GM12873 (cell line): ENCODE data around the gene VMP1.

Source experiments
- CTCF ChIP-seq: IDR thresholded peaks from 2 replicates; pipeline ENCODE4 v1.5.1; 2012; ENCODE audit warnings: low read depth, mild to moderate bottlenecking, moderate library complexity, low read length, control low read depth; ENCODE audit not compliant: insufficient read depth; ENCODE audit errors: missing control alignments

The VMP1 gene

GRCh38 chr17:59830007-59830630, 122.7 kb downstream of the VMP1 start:
- no peak for TF ChIP-seq CTCF

- TF ChIP-seq CTCF = no peak
Measured at GRCh38 chr17:59830846-59831486, 123.5 kb downstream of the VMP1 start.

- no peak for TF ChIP-seq CTCF
Measured at GRCh38 chr17:59832883-59833379, 125.5 kb downstream of the VMP1 start.

- no peak for TF ChIP-seq CTCF
Measured at GRCh38 chr17:59837308-59838051, 130.0 kb downstream of the VMP1 start.

- TF ChIP-seq CTCF = no peak
Measured at GRCh38 chr17:59838052-59838916, 130.8 kb downstream of the VMP1 start.

GRCh38 chr17:59839651-59840328, 132.3 kb downstream of the VMP1 start:
- TF ChIP-seq CTCF = no peak
